ENCODE measurements around the gene ZNF446. TPM values are rescaled to one million over a fixed set of nuclear protein-coding genes. Genes with fewer than 3 reads are reported as not detected.
"Not testable (repeated sequence)": the region's sequence is repeated elsewhere in the genome, so short reads cannot be mapped to it uniquely, and the experiment has no call there.

ZNF446 gene
- 1 to 10 TPM; 3.7 to 3.9 TPM for total RNA-seq

DNA sequence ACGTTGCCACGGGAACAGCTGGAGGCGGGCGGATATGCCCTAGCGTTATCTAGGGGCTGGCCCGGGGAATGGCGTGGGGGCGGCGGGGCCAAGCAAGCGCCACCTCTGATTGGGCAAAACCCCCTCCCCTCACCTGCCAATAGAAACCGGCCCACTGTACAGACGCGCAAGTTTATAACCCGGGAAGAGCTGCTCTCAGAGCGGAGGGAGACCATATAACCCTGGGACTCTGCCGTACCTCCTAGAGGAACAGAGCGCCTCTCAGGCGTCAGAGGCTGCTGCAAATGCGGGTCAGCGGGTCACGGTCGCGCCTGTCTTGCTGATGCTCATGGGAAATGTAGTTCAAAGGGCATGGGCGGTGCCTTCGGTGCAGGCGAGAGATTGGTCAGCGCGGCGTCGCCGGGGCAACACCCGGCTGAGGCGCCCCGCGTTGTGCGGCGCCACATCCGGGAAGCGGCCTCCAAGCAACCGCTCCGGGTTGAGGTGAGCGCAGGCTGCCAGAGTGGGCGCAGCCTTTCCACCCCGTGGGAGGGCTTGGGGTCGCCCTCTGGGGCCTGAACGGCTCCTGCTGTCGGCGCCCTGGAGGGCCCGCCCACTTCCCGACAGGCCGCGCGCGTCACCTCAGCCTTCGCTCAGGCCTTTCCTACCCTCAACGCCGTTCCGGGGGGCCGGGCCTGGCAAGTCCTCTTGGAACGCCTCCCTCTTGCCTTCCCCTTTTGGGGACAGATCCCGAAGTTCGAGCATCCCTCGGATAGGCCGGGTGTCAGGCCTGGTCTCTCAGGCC lies at the start of gene ZNF446:
TSS of gene ZNF446 (plus strand) at position 639 of the 784 bp plus-strand sequence. CDS start 867 bp downstream, outside the sequence.
- ChIA-PET CTCF (interaction anchor here (1.1 kb wide), 1 partner anchor 103 kb away, joined by 3 read pairs; no protein-coding TSS in a partner anchor), POLR2A (interaction anchor here (0.5 to 2.2 kb wide), 4 partner anchors 14 to 100 kb away, joined by 3 to 13 read pairs (median 6); partner anchors contain the start of gene ZNF584)

DNA sequence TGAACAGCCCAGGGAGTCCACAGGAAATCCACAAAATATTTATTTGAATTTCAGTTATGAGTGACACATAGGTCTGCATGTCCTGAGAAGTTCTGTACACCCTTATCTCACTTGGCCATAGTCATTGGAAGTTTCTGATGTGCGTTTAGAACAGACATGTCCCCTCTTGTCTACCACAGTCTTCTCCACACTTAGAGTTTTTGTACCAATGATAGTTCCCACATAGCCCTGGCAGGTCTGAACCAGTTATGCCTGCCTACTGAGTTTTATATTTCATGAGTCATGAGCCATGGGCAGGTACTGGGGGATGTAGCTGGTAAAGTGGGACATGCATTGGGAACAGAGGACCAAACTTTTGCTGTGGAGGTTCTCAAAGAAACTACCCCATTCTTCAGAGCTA lies 47.5 kb upstream of the ZNF446 start:
- ChIA-PET POLR2A (no interaction called here), CTCF (no interaction called here)

DNA sequence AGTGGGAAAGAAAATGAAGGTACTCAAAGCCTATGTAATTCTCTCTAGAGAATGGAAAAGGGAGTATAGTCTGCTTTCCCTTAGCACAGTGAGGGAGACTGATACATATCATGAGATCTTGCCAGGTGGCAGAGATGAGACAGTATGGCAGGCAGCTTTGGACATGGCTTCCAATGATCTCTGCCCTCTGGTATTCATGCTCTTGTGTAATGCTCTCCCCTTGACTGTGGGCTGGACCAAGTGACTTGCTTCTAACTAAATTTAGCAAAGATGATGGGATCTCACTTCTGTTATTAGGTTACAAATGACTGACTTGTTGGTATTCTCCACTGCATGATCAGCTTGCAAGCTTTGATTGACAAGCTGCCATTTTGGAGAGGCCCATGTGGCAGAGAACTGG lies 46.4 kb upstream of the ZNF446 start:
- ChIA-PET POLR2A (no interaction called here), CTCF (interaction anchor here (0.6 kb wide), 1 partner anchor 689 kb away, joined by 4 read pairs; no protein-coding TSS in a partner anchor)

DNA sequence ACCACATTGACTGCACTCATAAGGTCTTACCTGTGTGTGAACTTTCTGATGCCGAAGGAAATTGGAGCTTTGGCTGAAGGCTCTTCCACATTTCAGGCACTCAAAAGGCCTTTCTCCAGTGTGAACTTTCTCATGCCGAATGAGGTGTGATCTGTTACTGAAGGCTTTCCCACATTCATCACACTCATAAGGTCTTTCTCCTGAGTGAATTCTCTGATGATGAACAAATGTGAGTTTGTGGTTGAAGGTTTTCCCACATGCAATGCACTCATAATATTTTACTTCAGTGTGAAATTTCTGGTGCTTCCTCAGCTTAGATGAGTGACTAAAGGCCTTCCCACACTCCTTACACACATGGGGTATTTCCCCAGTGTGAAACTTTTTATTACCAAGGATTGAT lies 41.9 kb upstream of the ZNF446 start:
- ChIA-PET POLR2A (no interaction called here), CTCF (no interaction called here)

DNA sequence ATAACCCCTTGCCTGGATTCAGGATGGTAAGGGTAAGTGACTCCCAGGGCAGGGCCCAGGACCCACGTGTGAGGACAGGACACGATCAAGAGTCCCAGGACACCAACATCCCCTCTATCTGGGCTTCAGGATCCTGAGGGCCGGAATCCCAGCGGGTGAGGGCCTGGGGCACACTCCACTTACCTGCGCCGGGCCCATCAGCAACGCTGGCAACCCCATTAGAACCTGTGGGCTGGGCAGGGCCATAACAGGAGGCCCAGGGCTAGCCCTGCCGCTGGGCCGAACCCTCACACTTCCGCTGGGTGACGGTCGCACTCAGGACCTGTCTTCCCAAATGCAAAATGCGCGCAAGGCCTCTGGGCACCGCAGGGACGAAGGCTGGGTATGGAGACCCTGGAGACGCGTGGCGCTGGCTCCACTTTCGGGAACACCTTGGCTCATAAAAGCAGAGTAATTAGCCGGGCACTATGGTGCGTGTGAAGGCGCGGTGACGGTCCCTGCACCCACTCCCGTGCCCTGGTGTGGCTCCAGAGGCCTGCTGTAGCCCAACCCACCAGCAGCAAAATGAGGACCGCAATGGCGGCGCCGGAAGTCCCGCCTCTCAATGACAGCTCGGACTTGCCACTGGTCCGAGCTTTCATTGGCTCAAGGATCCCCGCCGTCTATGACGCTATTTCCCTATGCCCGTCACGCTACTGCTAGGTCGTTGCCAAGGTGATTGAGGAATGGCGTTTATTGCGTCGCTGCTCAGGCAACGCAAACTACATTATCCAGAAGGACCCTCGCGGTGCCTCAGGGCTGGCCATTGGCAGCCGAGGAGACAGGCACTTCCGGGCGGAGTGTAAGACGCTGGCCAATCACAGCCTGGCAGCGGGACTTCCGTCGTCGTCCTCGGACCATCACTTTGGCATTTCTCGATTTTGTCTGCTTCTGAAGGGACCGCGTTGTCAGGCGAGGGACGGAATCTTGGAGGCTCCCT lies 36.3 kb upstream of the ZNF446 start, which contains the start of gene ZNF132:
TSS of gene ZNF132 (minus strand) at position 578 of the 979 bp plus-strand sequence. CDS start at position 246, 332 bp downstream.
- ChIA-PET POLR2A (interaction anchor here (0.6 kb wide), 2 partner anchors 12 to 36 kb away, joined by 3 to 8 read pairs; partner anchors contain the start of gene ZNF324B), CTCF (interaction anchor here (1.1 kb wide), 1 partner anchor 11 kb away, joined by 3 read pairs; no protein-coding TSS in a partner anchor)

DNA sequence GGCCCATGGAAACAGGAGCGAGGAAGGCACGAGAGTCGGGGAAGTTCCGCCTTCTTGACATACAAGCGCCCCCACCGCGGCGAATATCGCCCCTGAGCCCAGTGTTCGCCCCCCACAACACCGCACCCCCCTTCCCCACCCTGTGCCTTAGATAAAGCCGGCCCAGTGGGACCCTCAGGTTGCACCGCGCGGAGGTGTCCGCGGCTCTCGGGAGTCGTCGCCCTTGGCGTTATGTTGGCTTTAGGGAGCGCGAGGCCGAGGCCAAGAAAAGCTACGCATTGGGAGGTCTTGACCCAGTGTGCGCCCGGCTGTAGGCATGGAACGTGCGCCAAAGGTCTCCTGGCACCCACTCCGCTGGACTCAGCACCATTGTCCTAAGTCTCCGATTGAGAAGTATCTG lies 35.6 kb upstream of the ZNF446 start:
- ChIA-PET POLR2A (no interaction called here), CTCF (interaction anchor here (1.1 kb wide), 1 partner anchor 10 kb away, joined by 3 read pairs; no protein-coding TSS in a partner anchor)

DNA sequence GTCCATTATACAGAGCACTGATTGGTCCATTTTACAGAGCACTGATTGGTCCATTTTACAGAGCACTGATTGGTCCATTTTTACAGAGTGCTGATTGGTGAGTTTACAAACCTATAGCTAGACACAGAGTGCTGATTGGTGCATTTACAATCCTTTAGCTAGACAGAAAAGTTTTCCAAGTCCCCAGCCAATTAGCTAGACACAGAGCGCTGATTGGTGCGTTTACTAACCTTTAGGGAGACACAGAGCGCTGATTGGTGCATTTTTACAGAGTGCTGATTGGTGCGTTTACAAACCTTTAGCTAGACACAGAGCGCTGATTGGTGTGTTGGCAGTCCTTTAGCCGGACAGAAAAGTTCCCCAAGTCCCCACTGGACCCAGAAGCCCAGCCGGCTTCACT lies 33.2 kb upstream of the ZNF446 start:
- CTCF ChIA-PET, POLR2A ChIA-PET: not testable (repeated sequence)

DNA sequence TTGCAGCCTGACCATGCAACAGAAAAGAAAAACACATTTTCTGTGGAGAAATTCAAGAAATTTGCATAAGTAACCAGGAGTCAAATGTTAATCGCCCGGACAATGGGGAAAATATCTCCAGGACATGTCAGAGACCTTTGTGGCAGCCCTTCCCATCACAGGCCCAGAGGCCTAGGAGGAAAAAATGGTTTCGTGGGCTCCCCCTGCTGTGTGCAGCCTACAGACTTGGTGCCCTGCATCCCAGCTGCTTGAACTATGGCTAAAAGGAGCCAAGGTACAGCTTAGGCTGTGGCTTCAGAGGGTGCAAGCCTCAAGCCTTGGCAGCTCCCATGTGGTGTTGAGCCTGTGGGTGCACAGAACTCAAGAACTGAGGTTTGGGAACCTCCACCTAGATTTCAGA lies 27.3 kb upstream of the ZNF446 start:
- POLR2A ChIA-PET, CTCF ChIA-PET: not testable (repeated sequence)

DNA sequence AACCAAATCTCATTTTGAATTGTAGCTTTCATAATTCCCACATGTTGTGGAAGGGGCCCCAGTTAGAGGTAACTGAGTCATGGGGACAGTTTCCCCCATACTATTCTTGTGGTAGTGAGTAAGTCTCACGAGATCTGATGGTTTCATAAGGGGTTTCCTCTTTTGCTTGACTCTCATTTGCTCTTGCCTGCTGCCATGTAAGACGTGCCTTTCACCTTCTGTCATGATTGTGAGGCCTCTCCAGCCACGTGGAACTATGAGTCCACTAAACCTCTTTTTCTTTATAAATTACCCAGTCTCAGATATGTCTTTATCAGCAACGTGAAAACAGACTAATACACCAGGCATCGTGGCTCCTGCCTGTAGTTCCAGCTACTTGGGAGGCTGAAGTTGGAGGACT lies 26.2 kb upstream of the ZNF446 start:
- ChIA-PET POLR2A (interaction anchor here (0.5 kb wide), 1 partner anchor 11 kb away, joined by 4 read pairs; no protein-coding TSS in a partner anchor), CTCF (interaction anchor here (0.6 kb wide), 1 partner anchor 127 kb away, joined by 5 read pairs; no protein-coding TSS in a partner anchor)

DNA sequence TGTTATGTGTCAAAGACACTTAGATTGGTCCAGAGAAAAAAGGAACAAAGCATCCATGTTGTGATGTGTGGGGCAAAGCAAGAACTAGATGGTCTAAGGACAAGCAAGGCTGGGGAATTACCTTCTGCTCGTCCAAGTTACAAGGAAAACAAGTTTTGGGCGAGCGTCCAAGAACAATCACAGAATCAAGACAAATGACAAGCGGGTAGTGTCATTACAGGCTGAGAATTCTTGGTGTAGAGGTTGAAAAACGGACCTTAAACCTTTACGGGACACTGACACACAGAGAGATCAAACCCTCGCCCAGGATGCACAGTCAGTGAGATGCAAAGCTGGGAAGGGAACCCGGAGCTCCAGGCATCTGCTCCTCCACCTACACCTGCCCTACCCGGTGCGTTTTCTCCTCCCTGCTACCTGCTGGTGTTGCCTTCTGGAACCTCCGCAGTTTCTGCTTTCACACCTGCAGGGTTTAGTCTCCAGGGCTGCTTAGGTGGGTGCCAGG lies 25.2 kb upstream of the ZNF446 start:
- CTCF ChIA-PET = interaction anchor here (0.8 to 1.5 kb wide), 2 partner anchors 10 kb away, joined by 3 read pairs; partner anchors contain the start of gene ZNF132
- POLR2A ChIA-PET = interaction anchor here (1.0 kb wide), 1 partner anchor 11 kb away, joined by 3 read pairs; the partner anchor contains the start of gene ZNF132

DNA sequence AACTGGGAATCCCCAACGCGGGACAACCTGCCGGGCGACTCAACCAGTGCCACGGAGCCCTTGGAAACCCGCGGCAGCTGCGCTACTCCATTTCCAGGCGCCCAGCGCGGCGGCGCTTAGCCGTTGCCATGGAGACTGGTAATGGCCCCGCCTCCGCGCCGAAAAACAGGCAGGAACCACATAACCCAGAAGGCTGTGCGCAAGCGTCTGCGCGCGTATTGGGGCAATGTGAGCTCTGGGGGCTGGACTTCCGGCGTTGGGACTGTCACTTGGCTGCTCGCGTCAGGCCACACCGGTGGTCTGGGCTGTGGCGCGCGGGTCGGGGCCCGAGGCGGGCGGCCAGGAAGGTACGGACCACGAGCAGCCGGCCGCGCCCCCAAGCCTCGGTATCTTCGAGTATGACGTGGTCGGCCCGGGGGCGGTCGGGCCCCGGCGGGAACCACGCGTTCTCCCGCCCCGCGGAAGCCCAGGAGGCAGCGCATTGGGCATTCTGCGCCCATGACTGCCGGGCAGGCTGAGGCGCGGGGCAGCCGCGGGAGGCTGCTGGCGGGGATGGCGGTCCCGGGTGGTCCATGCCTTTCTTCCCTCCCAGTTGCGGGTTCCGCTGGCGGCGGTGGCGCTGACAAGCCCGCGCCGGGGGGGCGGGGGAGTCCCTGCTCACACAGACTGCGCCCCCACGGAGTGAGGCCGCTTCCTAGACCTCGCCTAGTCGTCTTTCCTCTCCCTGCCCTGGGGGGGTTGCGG lies 24.6 kb upstream of the ZNF446 start, which contains the start of gene ZNF324B:
TSS of gene ZNF324B (plus strand) at position 265 of the 744 bp plus-strand sequence. CDS start 2,080 bp downstream, outside the sequence.
- CTCF ChIA-PET = interaction anchor here (0.8 to 1.5 kb wide), 2 partner anchors 9 to 11 kb away, joined by 3 read pairs; partner anchors contain the start of gene ZNF132

DNA sequence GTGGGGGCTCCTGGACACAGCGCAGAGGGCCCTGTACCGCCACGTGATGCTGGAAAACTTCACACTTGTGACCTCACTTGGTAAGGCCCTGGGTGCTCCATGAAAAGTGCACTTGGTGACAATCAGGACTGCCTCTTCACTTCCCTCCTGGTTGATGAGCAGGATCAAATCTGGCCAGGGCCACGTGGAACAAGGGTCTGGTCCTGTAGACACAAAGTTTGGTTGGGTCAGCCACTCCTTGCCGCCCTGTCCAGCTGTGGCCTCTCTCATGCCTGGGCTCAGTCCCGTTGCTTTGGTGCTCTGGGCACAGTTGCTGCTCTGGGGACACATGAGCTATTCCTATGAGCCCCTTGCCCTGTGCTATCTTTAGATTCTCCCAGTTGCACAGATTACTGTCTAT lies 22.4 kb upstream of the ZNF446 start:
- ChIA-PET POLR2A (no interaction called here), CTCF (no interaction called here)

More for the DNA sequence above, 24.6 kb upstream of the ZNF446 start, which contains the start of gene ZNF324B:
- POLR2A ChIA-PET = interaction anchor here (1.0 kb wide), 1 partner anchor 12 kb away, joined by 3 read pairs; the partner anchor contains the start of gene ZNF132

DNA sequence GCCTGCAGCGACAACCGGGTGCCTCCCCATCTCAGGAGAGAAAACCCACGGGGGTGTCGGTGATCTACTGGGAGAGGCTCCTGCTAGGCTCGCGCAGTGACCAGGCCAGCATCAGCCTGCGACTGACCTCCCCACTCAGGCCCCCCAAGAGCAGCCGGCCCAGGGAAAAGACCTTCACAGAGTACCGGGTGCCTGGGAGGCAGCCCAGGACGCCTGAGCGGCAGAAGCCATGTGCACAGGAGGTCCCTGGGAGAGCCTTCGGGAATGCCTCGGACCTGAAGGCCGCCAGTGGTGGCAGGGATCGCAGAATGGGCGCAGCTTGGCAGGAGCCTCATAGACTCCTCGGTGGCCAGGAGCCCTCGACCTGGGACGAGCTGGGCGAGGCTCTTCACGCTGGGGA lies 20.8 kb upstream of the ZNF446 start:
- ChIA-PET POLR2A (no interaction called here), CTCF (no interaction called here)

DNA sequence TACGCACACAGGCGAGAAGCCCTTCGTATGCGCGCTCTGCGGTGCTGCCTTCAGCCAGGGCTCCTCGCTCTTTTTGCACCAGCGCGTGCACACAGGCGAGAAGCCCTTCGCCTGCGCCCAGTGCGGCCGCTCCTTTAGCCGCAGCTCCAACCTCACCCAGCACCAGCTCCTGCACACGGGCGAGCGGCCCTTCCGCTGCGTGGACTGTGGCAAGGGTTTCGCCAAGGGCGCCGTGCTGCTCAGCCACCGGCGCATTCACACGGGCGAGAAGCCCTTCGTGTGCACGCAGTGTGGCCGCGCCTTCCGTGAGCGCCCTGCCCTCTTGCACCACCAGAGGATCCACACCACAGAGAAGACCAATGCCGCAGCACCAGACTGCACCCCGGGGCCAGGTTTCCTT lies 20.0 kb upstream of the ZNF446 start:
- CTCF ChIA-PET = no interaction called here
- POLR2A ChIA-PET = no interaction called here

DNA sequence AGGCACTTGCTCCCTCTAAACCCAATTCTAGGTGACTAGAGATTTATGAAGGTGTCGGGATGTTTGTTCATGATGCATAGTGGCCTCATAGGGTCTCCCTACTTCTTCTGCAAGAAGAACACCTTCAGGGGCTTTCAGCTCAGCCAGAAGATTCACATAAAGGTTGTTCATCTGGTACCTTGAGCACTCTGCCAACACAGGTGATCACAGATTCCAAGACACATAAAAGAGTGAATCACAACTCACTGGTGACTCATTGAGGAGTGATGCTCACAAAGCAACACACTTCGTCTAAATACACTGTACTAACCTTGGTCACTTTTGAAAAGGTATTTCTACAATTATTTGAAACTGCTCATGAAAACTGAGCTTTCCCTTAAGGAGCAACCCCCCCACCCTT lies 16.1 kb upstream of the ZNF446 start:
- ChIA-PET CTCF (interaction anchor here (1.0 kb wide), 1 partner anchor 8 kb away, joined by 3 read pairs; the partner anchor contains the start of gene ZNF324B), POLR2A (no interaction called here)

DNA sequence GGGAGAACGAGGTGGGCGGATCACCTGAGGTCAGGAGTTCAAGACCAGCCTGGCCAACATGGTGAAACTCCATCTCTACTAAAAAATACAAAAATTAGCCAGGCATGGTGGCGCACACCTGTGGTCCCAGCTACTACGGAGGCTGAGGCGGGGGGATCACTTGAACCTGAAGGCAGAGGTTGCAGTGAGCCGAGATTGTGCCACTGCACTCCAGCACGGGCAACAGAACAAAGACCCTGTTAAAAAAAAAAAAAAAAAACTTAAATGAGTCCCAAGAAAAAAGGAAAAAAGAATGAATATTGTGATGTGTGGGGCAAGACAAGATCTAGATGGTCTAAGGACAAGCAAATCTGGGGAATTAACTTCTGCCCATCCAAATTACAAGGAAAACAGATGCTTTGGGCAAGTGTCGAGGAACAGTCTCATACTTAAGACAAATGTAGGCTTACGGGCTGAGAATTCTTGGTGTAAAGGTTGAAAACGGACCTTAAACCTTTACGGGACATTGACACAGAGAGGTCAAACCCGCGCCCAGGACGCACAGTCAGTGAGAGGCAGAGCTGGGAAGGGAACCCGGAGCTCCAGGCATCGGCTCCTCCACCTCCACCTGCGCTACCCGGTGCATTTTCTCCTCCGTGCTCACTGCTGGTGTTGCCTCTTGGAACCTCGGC lies 9.9 kb upstream of the ZNF446 start:
- CTCF ChIA-PET = no interaction called here

DNA sequence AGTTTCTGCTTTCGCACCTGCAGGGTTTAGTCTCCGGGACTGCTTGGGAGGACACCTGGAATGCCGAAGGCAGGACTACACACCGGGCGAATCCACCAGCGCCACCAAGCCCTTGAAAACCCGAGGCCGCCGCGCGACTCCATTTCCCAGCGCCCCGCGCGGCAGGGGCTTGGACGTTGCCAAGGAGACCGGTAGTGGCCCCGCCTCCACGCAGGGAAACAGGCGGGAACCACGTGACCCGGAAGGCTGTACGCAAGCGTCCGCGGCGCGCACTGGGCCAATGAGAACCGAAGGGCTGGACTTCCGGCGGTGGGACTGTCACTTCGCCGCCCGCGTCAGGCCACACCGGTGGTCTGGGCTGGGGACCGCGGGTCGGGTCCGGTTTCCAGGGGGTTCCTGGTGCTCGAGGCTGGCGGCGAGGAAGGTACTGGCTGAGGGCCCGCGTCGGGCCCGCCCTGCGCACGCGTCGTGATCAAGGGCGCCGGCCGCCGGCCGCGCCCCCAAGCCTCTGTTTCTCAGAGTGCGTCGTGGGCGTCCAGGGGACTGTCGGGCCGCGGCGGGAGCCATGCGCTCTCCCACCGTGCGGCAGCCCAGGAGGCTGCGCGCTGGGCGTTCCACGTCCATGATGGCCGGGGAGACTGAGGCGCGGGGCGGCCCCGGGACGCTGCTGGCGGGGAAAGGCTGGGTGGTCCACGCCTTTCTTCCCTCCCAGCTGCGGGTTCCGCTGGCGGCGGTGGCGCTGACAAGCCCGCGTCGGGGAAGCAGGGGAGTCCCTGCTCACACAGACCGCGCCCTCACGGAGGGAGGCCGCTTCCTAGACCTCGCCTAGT lies 9.2 kb upstream of the ZNF446 start, which contains the start of gene ZNF324:
TSS of gene ZNF324 (plus strand) at position 321 of the 830 bp plus-strand sequence. CDS start 2,106 bp downstream, outside the sequence.
- POLR2A ChIA-PET = no interaction called here
- CTCF ChIA-PET = no interaction called here

More for the DNA sequence above, 9.9 kb upstream of the ZNF446 start:
- POLR2A ChIA-PET = no interaction called here
